Suprapubic skin (tissue), 4 donors: Measurements from ENCODE around the gene KDM7A. TPM values are rescaled to one million over a fixed set of nuclear protein-coding genes. Genes with fewer than 3 reads are reported as not detected.

Experiments used
- DNase-seq, 2 donors: peaks; one replicate each; pipeline ENCODE4 v3.0.0-alpha.2; 2019; ENCODE audit warnings: low spot score in 2 of 2
- H3K27ac ChIP-seq: fragments of 200-600 bp; sonication (generic); one replicate; pipeline ENCODE4 v1.5.1; 2019
- H3K27me3 ChIP-seq: fragments of 200-600 bp; sonication (generic); one replicate; pipeline ENCODE4 v1.5.1; 2019
- H3K36me3 ChIP-seq: fragments of 200-600 bp; sonication (generic); one replicate; pipeline ENCODE4 v1.5.1; 2019
- H3K4me1 ChIP-seq: fragments of 200-600 bp; sonication (generic); one replicate; pipeline ENCODE4 v1.5.1; 2019
- H3K4me3 ChIP-seq: fragments of 200-600 bp; sonication (generic); one replicate; pipeline ENCODE4 v1.5.1; 2019; ENCODE audit warnings: mild to moderate bottlenecking
- H3K9me3 ChIP-seq: fragments of 200-600 bp; sonication (generic); one replicate; pipeline ENCODE4 v1.5.1; 2019
- EP300 ChIP-seq: sonication (generic); formaldehyde crosslinking; IDR thresholded peaks from one replicate; pipeline ENCODE4 v1.6.1; 2017; ENCODE audit warnings: antibody characterized with exemption
- POLR2A ChIP-seq, 2 donors: fragments of 450-650 bp; IDR thresholded peaks; one replicate each; pipeline ENCODE4 v1.6.1; 2017; ENCODE audit warnings: antibody characterized with exemption in 2 of 2, mild to moderate bottlenecking in 2 of 2, moderate library complexity in 2 of 2
- POLR2AphosphoS5 ChIP-seq, 3 donors: sonication (generic); formaldehyde crosslinking; IDR thresholded peaks; one replicate each; pipeline ENCODE4 v1.6.1; 2017; ENCODE audit warnings: antibody characterized with exemption in 3 of 3
- WGBS: methylation state at CpG from one replicate; pipeline ENCODE4 v1.1.5; 2018; 5-methylcytosine and 5-hydroxymethylcytosine counted together
- total RNA-seq, 4 donors: library from RNA; depleted of rRNA; stranded (reverse); fragments of >200 nt; gene quantifications; one replicate each; pipeline ENCODE4 v1.1.0, GENCODE V29; 2016
- TF ChIP-seq, protein P1 (sequence below), 2 donors: fragments of 200-600 bp in 1 of 2; fragments of 450-650 bp in 1 of 2; sonication (generic) in 1 of 2; IDR thresholded peaks; one replicate each; pipeline ENCODE4 v1.5.1; 2016 to 2019; ENCODE audit warnings: antibody characterized with exemption in 2 of 2, mild to moderate bottlenecking in 1 of 2, moderate library complexity in 1 of 2

The KDM7A gene
- total RNA-seq, 4 donors from 2014 or later = 29.0 to 104 (median 35.1) TPM

DNA sequence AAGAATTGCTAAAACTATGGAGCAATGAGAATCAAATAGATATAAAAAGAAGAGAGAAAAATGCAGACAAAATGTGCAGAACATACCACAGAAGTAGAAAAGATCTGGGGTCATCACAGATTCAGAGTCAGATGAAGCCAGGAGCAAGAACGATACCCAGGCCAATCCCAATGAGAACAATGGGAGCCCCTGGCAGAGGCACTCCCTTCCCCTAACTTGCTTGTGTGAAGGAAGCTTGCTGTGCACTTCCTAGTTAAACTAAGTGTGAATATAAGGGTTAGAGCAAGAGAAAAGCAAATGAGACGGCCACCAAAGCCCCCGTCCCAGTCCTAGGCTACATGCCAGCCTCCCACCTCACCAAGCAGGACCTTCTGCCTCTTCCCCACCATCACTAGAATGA, 126.7 kb downstream of the KDM7A start:
- peaks cover 13% of the 10 kb centered on the region for H3K36me3 ChIP-seq
- H3K4me3 ChIP-seq = no peak overlapping the region
- TF ChIP-seq, protein P1, sequence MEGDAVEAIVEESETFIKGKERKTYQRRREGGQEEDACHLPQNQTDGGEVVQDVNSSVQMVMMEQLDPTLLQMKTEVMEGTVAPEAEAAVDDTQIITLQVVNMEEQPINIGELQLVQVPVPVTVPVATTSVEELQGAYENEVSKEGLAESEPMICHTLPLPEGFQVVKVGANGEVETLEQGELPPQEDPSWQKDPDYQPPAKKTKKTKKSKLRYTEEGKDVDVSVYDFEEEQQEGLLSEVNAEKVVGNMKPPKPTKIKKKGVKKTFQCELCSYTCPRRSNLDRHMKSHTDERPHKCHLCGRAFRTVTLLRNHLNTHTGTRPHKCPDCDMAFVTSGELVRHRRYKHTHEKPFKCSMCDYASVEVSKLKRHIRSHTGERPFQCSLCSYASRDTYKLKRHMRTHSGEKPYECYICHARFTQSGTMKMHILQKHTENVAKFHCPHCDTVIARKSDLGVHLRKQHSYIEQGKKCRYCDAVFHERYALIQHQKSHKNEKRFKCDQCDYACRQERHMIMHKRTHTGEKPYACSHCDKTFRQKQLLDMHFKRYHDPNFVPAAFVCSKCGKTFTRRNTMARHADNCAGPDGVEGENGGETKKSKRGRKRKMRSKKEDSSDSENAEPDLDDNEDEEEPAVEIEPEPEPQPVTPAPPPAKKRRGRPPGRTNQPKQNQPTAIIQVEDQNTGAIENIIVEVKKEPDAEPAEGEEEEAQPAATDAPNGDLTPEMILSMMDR (IDR thresholded peaks at IDR 0.05) = no peak
- no peak for TF ChIP-seq POLR2A (IDR thresholded peaks at IDR 0.05)
- TF ChIP-seq POLR2AphosphoS5 (IDR thresholded peaks at IDR 0.05) = no peak
- TF ChIP-seq EP300 = no peak
- no peaks in the 10 kb centered on the region for H3K9me3 ChIP-seq
- DNase-seq = no peak
- no peaks in the 10 kb centered on the region for H3K4me1 ChIP-seq
- H3K27ac ChIP-seq = no peak overlapping the region
- H3K27me3 ChIP-seq = no peaks in the 10 kb centered on the region
- WGBS = 83% methylated on average over 3 of the region's 3 CpGs

DNA sequence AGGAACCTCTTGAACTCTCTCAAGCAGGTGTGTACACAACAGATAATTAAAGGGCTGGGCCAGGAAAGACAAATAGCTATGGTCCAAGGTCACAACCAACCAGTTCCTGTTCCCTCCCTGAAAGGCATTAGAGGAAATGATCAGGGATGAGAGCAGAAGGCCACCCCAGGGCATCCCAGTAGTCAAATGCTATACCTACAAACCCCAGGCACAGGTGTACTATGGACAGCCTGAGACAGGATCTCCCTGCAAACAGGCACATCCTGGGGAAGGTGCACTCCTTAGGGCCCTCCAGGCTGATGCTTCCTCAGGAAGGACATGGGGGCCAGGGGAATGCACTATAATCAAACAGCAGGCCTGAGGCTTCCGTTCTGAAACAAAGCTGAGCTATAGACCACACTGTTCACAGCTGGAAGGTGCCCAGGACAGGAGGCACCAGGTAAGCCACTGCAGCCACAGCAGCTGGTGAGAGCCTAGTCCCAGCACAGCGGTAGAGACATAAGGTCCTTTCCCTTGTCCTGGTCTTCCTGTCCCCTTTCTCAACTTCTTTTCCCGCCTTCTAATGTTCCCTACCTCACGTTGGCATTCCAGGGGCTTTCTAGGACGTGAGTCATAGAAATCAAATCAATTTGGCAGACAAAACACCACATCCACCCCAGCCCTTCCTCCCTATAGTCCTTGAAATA, 127.3 kb downstream of the KDM7A start:
- H3K27ac ChIP-seq = no peak overlapping the region
- no peaks in the 10 kb centered on the region for H3K9me3 ChIP-seq
- TF ChIP-seq EP300 = no peak
- TF ChIP-seq, protein P1 (IDR thresholded peaks at IDR 0.05) = no peak
- H3K4me1 ChIP-seq = no peaks in the 10 kb centered on the region
- peaks cover 13% of the 10 kb centered on the region for H3K36me3 ChIP-seq
- H3K4me3 ChIP-seq = no peak overlapping the region
- DNase-seq = no peak
- 74% methylated on average over 5 of the region's 5 CpGs for WGBS
- no peaks in the 10 kb centered on the region for H3K27me3 ChIP-seq

DNA sequence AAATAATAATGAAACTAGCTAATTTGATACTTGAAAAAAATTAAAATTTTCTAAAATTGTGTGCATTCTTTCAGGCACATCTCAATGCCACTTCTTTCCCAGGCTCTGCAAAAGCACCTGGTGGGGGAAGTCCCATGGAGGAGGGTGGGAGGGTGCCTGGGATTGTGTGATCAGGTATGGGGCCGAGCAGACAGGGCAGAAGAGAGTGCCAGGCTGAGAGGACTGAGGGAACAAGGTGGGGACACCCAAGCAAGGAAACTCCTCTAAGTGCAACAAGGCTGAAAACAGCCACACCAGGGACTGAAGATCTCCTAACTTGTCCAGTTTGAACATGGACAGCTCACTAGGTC, 127.8 kb downstream of the KDM7A start:
- no peaks in the 10 kb centered on the region for H3K4me1 ChIP-seq
- no peaks in the 10 kb centered on the region for H3K9me3 ChIP-seq
- DNase-seq = no peak
- H3K27me3 ChIP-seq = no peaks in the 10 kb centered on the region
- H3K4me3 ChIP-seq = no peak overlapping the region
- H3K36me3 ChIP-seq = peaks cover 15% of the 10 kb centered on the region
- H3K27ac ChIP-seq = no peak overlapping the region
- TF ChIP-seq POLR2A (IDR thresholded peaks at IDR 0.05) (no peak), POLR2AphosphoS5 (IDR thresholded peaks at IDR 0.05) (no peak), EP300 (no peak)
- 71% methylated on average over 1 of the region's 1 CpG for WGBS

GRCh38 chr7:140048138-140048537, 128.6 kb downstream of the KDM7A start:
- no peaks in the 10 kb centered on the region for H3K9me3 ChIP-seq
- no peak for DNase-seq
- no peak overlapping the region for H3K27ac ChIP-seq
- no peak for TF ChIP-seq EP300
- no peak for TF ChIP-seq POLR2AphosphoS5 (IDR thresholded peaks at IDR 0.05)
- H3K4me1 ChIP-seq = no peaks in the 10 kb centered on the region
- H3K4me3 ChIP-seq = no peak overlapping the region
- H3K27me3 ChIP-seq = no peaks in the 10 kb centered on the region
- H3K36me3 ChIP-seq = peaks cover 15% of the 10 kb centered on the region
- WGBS = 98% methylated on average over 4 of the region's 4 CpGs

DNA sequence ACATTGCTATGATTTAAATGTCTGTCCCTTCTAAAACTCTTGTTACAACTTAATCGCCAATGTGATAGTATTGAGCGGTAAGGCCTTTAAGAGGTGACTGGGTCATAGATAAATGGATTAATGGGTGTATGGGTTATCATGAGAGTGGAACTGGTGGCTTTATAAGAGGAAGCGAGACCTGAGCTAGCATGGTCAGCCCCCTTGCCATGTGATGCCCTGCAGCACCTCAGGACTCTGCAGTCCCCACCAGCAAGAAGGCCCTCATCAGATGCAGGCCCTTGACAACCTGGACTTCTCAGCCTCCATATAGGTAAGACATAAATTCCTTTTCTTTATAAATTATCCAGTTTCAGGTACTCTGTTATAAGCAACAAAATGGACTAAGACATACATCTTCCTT, 129.6 kb downstream of the KDM7A start:
- no peaks in the 10 kb centered on the region for H3K9me3 ChIP-seq
- no peak for DNase-seq
- H3K27ac ChIP-seq = no peak overlapping the region
- H3K4me3 ChIP-seq = no peak overlapping the region
- H3K36me3 ChIP-seq = peaks cover 15% of the 10 kb centered on the region
- H3K27me3 ChIP-seq = no peaks in the 10 kb centered on the region
- TF ChIP-seq POLR2A (IDR thresholded peaks at IDR 0.05) = no peak
- TF ChIP-seq, protein P1 (IDR thresholded peaks at IDR 0.05) = no peak
- no peak for TF ChIP-seq POLR2AphosphoS5 (IDR thresholded peaks at IDR 0.05)
- TF ChIP-seq EP300 = no peak
- WGBS = 94% methylated on average over 3 of the region's 3 CpGs
- H3K4me1 ChIP-seq = no peaks in the 10 kb centered on the region

GRCh38 chr7:140045697-140046096, 131.1 kb downstream of the KDM7A start:
- Histone ChIP-seq H3K4me3 (no peak overlapping the region), H3K36me3 (peaks cover 21% of the 10 kb centered on the region), H3K4me1 (no peaks in the 10 kb centered on the region), H3K27ac (no peak overlapping the region), H3K27me3 (no peaks in the 10 kb centered on the region), H3K9me3 (no peaks in the 10 kb centered on the region)
- WGBS = 77% methylated on average over 6 of the region's 6 CpGs
- TF ChIP-seq, protein P1 (IDR thresholded peaks at IDR 0.05) = no peak
- no peak for TF ChIP-seq POLR2A (IDR thresholded peaks at IDR 0.05)
- TF ChIP-seq EP300 = no peak
- no peak for TF ChIP-seq POLR2AphosphoS5 (IDR thresholded peaks at IDR 0.05)
- no peak for DNase-seq
